Omental fat pad (tissue), 4 donors: ENCODE measurements around the gene AUTS2. TPM values are rescaled to one million over a fixed set of nuclear protein-coding genes. Genes with fewer than 3 reads are reported as not detected.

ENCODE experiments used
- ATAC-seq: fragments of 150-250 bp; one replicate; pipeline ENCODE4 v1.9.1; 2016; ENCODE audit warnings: mild to moderate bottlenecking, moderate library complexity; ENCODE audit not compliant: low FRiP score
- DNase-seq: peaks from one replicate; pipeline ENCODE4 v3.0.0-alpha.2; 2019; ENCODE audit warnings: low spot score
- CTCF ChIP-seq, 3 donors: fragments of 450-650 bp; IDR thresholded peaks; one replicate each; pipeline ENCODE4 v1.5.1; 2016 to 2017; ENCODE audit warnings: antibody characterized with exemption in 3 of 3, mild to moderate bottlenecking in 3 of 3, moderate library complexity in 2 of 3
- total RNA-seq, 4 donors: library from RNA; depleted of rRNA; stranded (reverse); fragments of >200 nt; gene quantifications; one replicate each; pipeline ENCODE4 v1.1.0, GENCODE V29; 2016

The AUTS2 gene
- total RNA-seq, 4 donors from 2014 or later, result 13.2 to 27.0 (median 21.2) TPM

- TF ChIP-seq CTCF (IDR thresholded peaks at IDR 0.05), result no peak
- DNase-seq (no peak), ATAC-seq (no peak)
Measured at GRCh38 chr7:69764681-69765080, 166.4 kb downstream of the AUTS2 start.

- ATAC-seq, result no peak
- DNase-seq, result no peak
- TF ChIP-seq CTCF (IDR thresholded peaks at IDR 0.05), result no peak
Measured at GRCh38 chr7:69765879-69766278, 167.6 kb downstream of the AUTS2 start.

GRCh38 chr7:69768986-69769595, 170.8 kb downstream of the AUTS2 start:
- DNase-seq, result no peak
- no peak for ATAC-seq
- TF ChIP-seq CTCF (IDR thresholded peaks at IDR 0.05), result no peak

- DNase-seq (no peak), ATAC-seq (no peak)
- no peak for TF ChIP-seq CTCF (IDR thresholded peaks at IDR 0.05)
Measured at GRCh38 chr7:69769826-69770225, 171.6 kb downstream of the AUTS2 start.

DNA sequence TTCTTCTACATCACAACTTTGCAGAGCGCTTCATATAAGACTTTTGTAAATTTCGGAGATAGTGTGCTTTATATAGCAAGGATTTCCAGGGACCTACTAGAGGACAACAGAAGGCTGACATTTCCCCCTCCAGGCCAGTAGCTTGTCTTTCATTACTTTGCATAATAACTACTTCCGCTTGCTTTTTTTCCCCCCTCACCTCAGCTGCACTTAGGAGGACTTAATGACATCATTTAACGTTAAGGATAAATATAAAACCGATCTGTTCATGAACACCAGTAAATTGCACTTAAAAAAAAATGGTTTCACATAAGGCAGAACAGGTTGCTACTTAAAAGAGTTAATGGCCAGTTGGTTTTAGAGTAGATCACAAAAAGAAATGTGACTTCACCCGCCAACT, 172.3 kb downstream of the AUTS2 start:
- TF ChIP-seq CTCF (IDR thresholded peaks at IDR 0.05), result no peak
- DNase-seq, result no peak
- no peak for ATAC-seq

- no peak for DNase-seq
- no peak for ATAC-seq
- no peak for TF ChIP-seq CTCF (IDR thresholded peaks at IDR 0.05)
Measured at GRCh38 chr7:69772718-69773436, 174.6 kb downstream of the AUTS2 start.
